ENCODE results near the gene CEP78.

CEP78 gene

DNA sequence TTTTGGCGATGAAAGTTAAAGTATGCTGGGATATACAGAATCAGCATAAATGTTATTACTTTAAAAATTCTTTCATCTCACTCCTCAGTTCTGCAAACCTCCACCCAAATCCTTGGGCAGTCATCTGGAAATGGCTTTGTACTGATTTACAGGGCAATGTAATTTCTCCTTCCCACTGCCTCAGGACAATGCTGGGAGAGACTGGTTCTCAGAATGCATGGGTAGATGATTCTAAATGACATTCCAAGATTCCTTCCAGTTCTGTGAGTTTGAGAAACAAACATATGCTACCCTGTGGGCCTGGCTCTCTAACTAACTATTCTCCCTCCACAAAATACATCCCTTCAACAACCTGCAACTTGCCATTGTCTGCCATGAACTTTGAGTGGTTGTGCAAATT lies 53.6 kb downstream of the CEP78 start:
- DNase-seq (ENCODE audit: low read depth): no peak
- H3K4me3 ChIP-seq (ENCODE audit: low read depth, low read length): no peak overlapping the region
- TF ChIP-seq CTCF (IDR thresholded peaks at IDR 0.05; ENCODE audit: low read depth, low read length, missing control alignments): no peak
- in situ Hi-C loops (cut with HindIII; ENCODE audit: low sequenced_read_pairs): no loop called here

GRCh38 chr9:78291240-78291925 lies 55.5 kb downstream of the CEP78 start:
- in situ Hi-C loops (cut with HindIII; ENCODE audit: low sequenced_read_pairs): no loop called here
- DNase-seq (ENCODE audit: low read depth): no peak
- no peak overlapping the region for H3K4me3 ChIP-seq (ENCODE audit: low read depth, low read length)
- no peak for TF ChIP-seq CTCF (IDR thresholded peaks at IDR 0.05; ENCODE audit: low read depth, low read length, missing control alignments)

- H3K4me3 ChIP-seq (ENCODE audit: low read depth, low read length): no peak overlapping the region
- in situ Hi-C loops (cut with HindIII; ENCODE audit: low sequenced_read_pairs): no loop called here
- no peak for TF ChIP-seq CTCF (IDR thresholded peaks at IDR 0.05; ENCODE audit: low read depth, low read length, missing control alignments)
- DNase-seq (ENCODE audit: low read depth): no peak
Measured at GRCh38 chr9:78292026-78292425, 56.2 kb downstream of the CEP78 start.

DNA sequence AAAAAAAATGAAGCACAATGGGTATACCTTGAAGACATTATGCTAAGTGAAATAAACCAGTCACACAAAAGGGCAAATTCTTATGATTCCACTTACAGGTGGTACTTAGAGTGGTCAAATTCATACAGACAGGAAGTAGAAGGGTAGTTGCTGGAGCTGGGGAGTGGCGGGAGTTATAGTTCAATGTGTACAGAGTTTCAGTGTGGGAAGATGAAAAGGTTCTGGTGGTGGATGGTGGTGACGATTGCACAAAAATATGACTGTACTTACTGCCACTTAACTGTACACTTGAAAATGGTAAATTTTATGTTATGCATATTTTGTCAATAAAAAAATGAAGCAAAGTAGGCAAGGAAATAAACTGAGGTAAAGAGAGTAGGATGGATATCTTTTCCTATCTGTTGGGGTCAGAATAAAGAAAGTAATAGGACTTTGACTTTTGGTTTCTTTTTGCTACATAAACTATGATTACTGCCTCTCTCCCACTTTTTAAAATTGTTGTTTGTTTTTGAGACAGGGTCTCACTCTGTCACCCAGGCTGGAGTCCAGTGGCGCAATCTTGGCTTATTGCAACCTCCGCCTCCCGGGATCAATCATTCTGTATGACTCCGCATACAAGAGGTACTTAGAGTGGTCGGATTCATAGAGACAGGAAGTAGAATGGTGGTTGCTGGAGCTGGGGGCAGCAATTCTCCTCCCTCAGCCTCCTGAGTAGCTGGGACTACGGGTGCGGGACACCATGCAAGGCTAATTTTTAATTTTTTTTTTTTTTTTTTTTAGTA lies 57.0 kb downstream of the CEP78 start:
- H3K4me3 ChIP-seq (ENCODE audit: low read depth, low read length): no peak overlapping the region
- no peak for DNase-seq (ENCODE audit: low read depth)
- no peak for TF ChIP-seq CTCF (IDR thresholded peaks at IDR 0.05; ENCODE audit: low read depth, low read length, missing control alignments)
- in situ Hi-C loops (cut with HindIII; ENCODE audit: low sequenced_read_pairs): no loop called here

GRCh38 chr9:78294290-78295176 lies 58.7 kb downstream of the CEP78 start:
- no peak overlapping the region for H3K4me3 ChIP-seq (ENCODE audit: low read depth, low read length)
- DNase-seq (ENCODE audit: low read depth): no peak
- no peak for TF ChIP-seq CTCF (IDR thresholded peaks at IDR 0.05; ENCODE audit: low read depth, low read length, missing control alignments)
- in situ Hi-C loops (cut with HindIII; ENCODE audit: low sequenced_read_pairs): no loop called here

GRCh38 chr9:78295177-78295575 lies 59.3 kb downstream of the CEP78 start:
- in situ Hi-C loops (cut with HindIII; ENCODE audit: low sequenced_read_pairs): no loop called here

More at GRCh38 chr9:78295177-78295575, 59.3 kb downstream of the CEP78 start:
- H3K4me3 ChIP-seq (ENCODE audit: low read depth, low read length): no peak overlapping the region
- TF ChIP-seq CTCF (IDR thresholded peaks at IDR 0.05; ENCODE audit: low read depth, low read length, missing control alignments): no peak
- no peak for DNase-seq (ENCODE audit: low read depth)

Measured in astrocyte of the cerebellum (primary cell).